PC-3 (cell line): Measurements from ENCODE around the gene CFAP20DC. TPM values are rescaled to one million over a fixed set of nuclear protein-coding genes. Genes with fewer than 3 reads are reported as not detected.

Experiments used
- ATAC-seq: fragments of 200-7000 bp; cut with Tn5 transposase; 2 replicates; pipeline ENCODE4 v1.9.1; 2020; ENCODE audit warnings: mild to moderate bottlenecking, moderate library complexity
- BruUV-seq: library from RNA; stranded (reverse); fragments of 400-500 nt; replicated peaks from 2 replicates; lab custom pipeline; 2021; lab: Mats Ljungman, UMichigan
- CTCF ChIA-PET: fragments of 300-600 bp; sonication (Branson Sonifier 250); formaldehyde crosslinking; loops from one replicate; lab custom pipeline; 2022; ENCODE audit warnings: antibody characterized with exemption; lab: Charles Lee
- POLR2A ChIA-PET: fragments of 300-600 bp; sonication (Branson Sonifier 250); formaldehyde crosslinking; loops from one replicate; lab custom pipeline; 2022; ENCODE audit warnings: antibody characterized with exemption; ENCODE audit not compliant: unreplicated experiment; lab: Charles Lee
- DNase-seq: peaks from one replicate; pipeline ENCODE4 v3.0.0-alpha.2; 2015
- H2AFZ ChIP-seq: fragments of 300-600 bp; sonication (generic); 2 replicates; pipeline ENCODE4 v1.6.0; 2016; ENCODE audit warnings: antibody characterized with exemption, low read length
- H3F3A ChIP-seq: fragments of 300-600 bp; sonication (generic); one replicate; pipeline ENCODE4 v1.6.0; 2017; ENCODE audit warnings: antibody characterized with exemption, low read length, control low read depth, mild to moderate bottlenecking; ENCODE audit not compliant: unreplicated experiment
- H3K27ac ChIP-seq: fragments of 300-600 bp; sonication (generic); 2 replicates; pipeline ENCODE4 v1.5.1; 2016; ENCODE audit warnings: mild to moderate bottlenecking, low read length
- H3K27me3 ChIP-seq: fragments of 300-600 bp; sonication (generic); 2 replicates; pipeline ENCODE4 v1.6.1; 2016; ENCODE audit warnings: low read length, mixed read lengths
- H3K36me3 ChIP-seq: fragments of 300-600 bp; sonication (generic); 2 replicates; pipeline ENCODE4 v1.6.1; 2016; ENCODE audit warnings: low read depth, mixed run types, low read length, mixed read lengths
- H3K4me1 ChIP-seq: fragments of 300-600 bp; sonication (generic); 2 replicates; pipeline ENCODE4 v1.5.1; 2016; ENCODE audit warnings: low read length; ENCODE audit not compliant: insufficient read depth
- H3K4me2 ChIP-seq: fragments of 300-600 bp; sonication (generic); 2 replicates; pipeline ENCODE4 v1.6.0; 2016; ENCODE audit warnings: low read length
- H3K4me3 ChIP-seq: fragments of 300-600 bp; sonication (generic); 2 replicates; pipeline ENCODE4 v1.5.1; 2016; ENCODE audit warnings: mild to moderate bottlenecking, low read length, mixed read lengths
- H3K79me2 ChIP-seq: fragments of 300-600 bp; sonication (generic); 2 replicates; pipeline ENCODE4 v1.6.1; 2017; ENCODE audit warnings: low read length, mixed read lengths
- H3K9ac ChIP-seq: fragments of 300-600 bp; sonication (generic); 2 replicates; pipeline ENCODE4 v1.6.0; 2016; ENCODE audit warnings: mild to moderate bottlenecking, low read length
- H3K9me2 ChIP-seq: fragments of 300-600 bp; sonication (generic); replicated peaks from 2 replicates; pipeline ENCODE4 v1.6.1; 2016; ENCODE audit warnings: mixed run types, low read length, mixed read lengths
- H3K9me3 ChIP-seq: fragments of 300-600 bp; sonication (generic); 2 replicates; pipeline ENCODE4 v1.6.1; 2016; ENCODE audit warnings: low read length, mixed read lengths
- H4K20me1 ChIP-seq: fragments of 300-600 bp; sonication (generic); 2 replicates; pipeline ENCODE4 v1.6.1; 2016; ENCODE audit warnings: low read length, mixed read lengths
- EZH2 ChIP-seq: fragments of 300-600 bp; sonication (generic); IDR thresholded peaks from one replicate; pipeline ENCODE4 v1.6.1; 2017; ENCODE audit warnings: antibody characterized with exemption, mild to moderate bottlenecking, low read length; ENCODE audit not compliant: unreplicated experiment
- EZH2phosphoT487 ChIP-seq: fragments of 300-600 bp; sonication (generic); IDR thresholded peaks from 2 replicates; pipeline ENCODE4 v1.6.1; 2018; ENCODE audit warnings: mild to moderate bottlenecking, antibody characterized with exemption, low read length, borderline replicate concordance
- intact Hi-C: fragments of 100-400 bp; cut with micrococcal nuclease; formaldehyde crosslinking; loops from 2 replicates; pipeline ENCODE4 v1.9.0; 2023
- total RNA-seq: library from RNA; depleted of rRNA; stranded (reverse); fragments of >200 nt; gene quantifications from 2 replicates; pipeline ENCODE4 v1.2.3, GENCODE V29; 2014
- TF ChIP-seq, protein P1 (sequence below): fragments of 300-600 bp; sonication (generic); conservative IDR thresholded peaks from 2 replicates; pipeline ENCODE4 v1.5.1; 2017; ENCODE audit warnings: antibody characterized with exemption, low read depth, mild to moderate bottlenecking, low read length

Gene CFAP20DC
- total RNA-seq, 1 experiment from 2014 or later, result 15.4 TPM

DNA sequence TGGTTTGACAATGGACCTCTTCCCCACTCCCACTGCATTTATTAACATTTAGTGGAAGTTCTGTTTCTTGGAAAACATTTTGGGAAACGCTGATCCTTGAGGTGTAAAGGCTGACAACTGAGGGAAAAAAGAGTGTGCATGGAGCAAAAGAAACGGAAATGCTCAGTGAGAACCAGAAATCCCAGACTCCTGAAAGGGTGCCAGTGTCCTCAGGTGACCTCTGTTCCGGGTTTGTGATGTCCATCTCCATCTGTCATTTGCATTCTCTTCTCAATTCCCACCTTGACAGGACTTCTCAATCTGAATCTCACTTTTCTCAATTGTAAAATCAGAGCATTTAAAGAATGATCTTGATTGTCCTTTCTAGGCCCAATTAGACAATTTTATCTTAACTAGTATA lies 312.2 kb downstream of the CFAP20DC start:
- H3K9ac ChIP-seq, result no peak overlapping the region
- BruUV-seq, result no TSS peak
- TF ChIP-seq EZH2phosphoT487 (no peak), EZH2 (no peak)
- TF ChIP-seq, protein P1, sequence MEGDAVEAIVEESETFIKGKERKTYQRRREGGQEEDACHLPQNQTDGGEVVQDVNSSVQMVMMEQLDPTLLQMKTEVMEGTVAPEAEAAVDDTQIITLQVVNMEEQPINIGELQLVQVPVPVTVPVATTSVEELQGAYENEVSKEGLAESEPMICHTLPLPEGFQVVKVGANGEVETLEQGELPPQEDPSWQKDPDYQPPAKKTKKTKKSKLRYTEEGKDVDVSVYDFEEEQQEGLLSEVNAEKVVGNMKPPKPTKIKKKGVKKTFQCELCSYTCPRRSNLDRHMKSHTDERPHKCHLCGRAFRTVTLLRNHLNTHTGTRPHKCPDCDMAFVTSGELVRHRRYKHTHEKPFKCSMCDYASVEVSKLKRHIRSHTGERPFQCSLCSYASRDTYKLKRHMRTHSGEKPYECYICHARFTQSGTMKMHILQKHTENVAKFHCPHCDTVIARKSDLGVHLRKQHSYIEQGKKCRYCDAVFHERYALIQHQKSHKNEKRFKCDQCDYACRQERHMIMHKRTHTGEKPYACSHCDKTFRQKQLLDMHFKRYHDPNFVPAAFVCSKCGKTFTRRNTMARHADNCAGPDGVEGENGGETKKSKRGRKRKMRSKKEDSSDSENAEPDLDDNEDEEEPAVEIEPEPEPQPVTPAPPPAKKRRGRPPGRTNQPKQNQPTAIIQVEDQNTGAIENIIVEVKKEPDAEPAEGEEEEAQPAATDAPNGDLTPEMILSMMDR, result no peak
- ChIA-PET POLR2A (no interaction called here), CTCF (no interaction called here)
- H4K20me1 ChIP-seq, result no peaks in the 10 kb centered on the region
- DNase-seq (no peak), ATAC-seq (no peak)
- H3F3A ChIP-seq, result no peaks in the 10 kb centered on the region
- no peaks in the 10 kb centered on the region for H3K79me2 ChIP-seq
- no peaks in the 10 kb centered on the region for H3K36me3 ChIP-seq
- H3K27me3 ChIP-seq, result no peaks in the 10 kb centered on the region
- H2AFZ ChIP-seq, result no peak overlapping the region
- no peaks in the 10 kb centered on the region; the same call in 1 of the 2 replicates for H3K4me1 ChIP-seq
- no peaks in the 10 kb centered on the region for H3K9me3 ChIP-seq
- intact Hi-C loops, result no loop called here
- H3K4me3 ChIP-seq, result no peak overlapping the region
- H3K27ac ChIP-seq, result no peak overlapping the region
- no peak overlapping the region for H3K4me2 ChIP-seq
- no peaks in the 10 kb centered on the region for H3K9me2 ChIP-seq

DNA sequence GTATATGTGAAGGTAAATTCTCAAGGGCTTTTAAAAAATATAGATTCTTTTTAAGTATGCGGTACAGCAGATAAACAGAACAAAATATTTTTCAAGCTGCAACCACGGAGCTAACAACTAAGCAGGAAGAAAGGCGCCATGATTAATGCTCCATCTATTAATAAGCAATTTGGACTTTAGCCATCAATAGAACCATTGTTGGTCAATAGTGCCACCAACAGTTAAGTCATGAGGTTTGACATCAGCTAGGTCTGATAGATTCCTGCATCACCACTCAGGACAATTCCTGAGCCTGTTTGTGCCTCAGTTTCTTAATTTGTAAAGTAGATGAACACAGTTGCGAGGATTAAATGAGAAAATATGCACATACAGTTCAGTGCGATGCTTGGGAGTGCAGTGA lies 318.2 kb downstream of the CFAP20DC start:
- no peaks in the 10 kb centered on the region for H3K9me2 ChIP-seq
- POLR2A ChIA-PET, result no interaction called here
- no peak overlapping the region for H3K27ac ChIP-seq
- intact Hi-C loops, result no loop called here
- no peak overlapping the region for H2AFZ ChIP-seq
- DNase-seq, result no peak
- BruUV-seq, result no TSS peak
- no peaks in the 10 kb centered on the region for H3K9me3 ChIP-seq
- no peaks in the 10 kb centered on the region for H3K27me3 ChIP-seq
- no peaks in the 10 kb centered on the region for H3F3A ChIP-seq
- H3K4me1 ChIP-seq, result no peaks in the 10 kb centered on the region
- no peak for ATAC-seq
- TF ChIP-seq, protein P1, result no peak; the same call in 1 of the 2 replicates
- TF ChIP-seq EZH2 (no peak), EZH2phosphoT487 (no peak)
- H3K36me3 ChIP-seq, result no peaks in the 10 kb centered on the region
- no peaks in the 10 kb centered on the region for H4K20me1 ChIP-seq
- CTCF ChIA-PET, result no interaction called here
- no peak overlapping the region for H3K9ac ChIP-seq
- no peaks in the 10 kb centered on the region for H3K79me2 ChIP-seq
- H3K4me3 ChIP-seq, result no peak overlapping the region
- no peak overlapping the region for H3K4me2 ChIP-seq

DNA sequence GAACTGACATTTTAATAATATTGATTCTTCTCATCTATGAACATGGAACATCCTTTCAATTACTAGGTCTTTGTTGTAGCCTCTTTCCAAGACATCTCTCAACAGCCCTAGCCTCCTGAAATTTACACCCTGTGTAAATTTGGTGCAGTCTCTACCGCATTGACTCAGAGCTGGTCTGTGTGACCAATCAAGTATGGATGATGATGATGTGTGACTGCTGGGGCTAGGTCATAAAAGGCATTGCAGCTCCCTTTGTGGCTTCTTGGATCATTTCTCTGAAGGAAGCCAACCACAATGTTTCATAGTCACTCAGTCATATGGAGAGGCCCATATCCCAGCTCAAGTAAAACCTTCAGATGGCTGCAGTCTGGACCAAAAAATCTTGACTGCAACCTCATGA lies 321.1 kb downstream of the CFAP20DC start:
- BruUV-seq, result no TSS peak
- Histone ChIP-seq H3K4me2 (no peak overlapping the region), H3F3A (no peaks in the 10 kb centered on the region), H3K79me2 (no peaks in the 10 kb centered on the region), H4K20me1 (no peaks in the 10 kb centered on the region), H3K36me3 (no peaks in the 10 kb centered on the region), H3K9me2 (no peaks in the 10 kb centered on the region), H3K9me3 (no peaks in the 10 kb centered on the region), H2AFZ (no peak overlapping the region), H3K4me3 (no peak overlapping the region), H3K27ac (no peak overlapping the region), H3K9ac (no peak overlapping the region), H3K4me1 (no peaks in the 10 kb centered on the region), H3K27me3 (no peaks in the 10 kb centered on the region)
- POLR2A ChIA-PET, result no interaction called here
- CTCF ChIA-PET, result no interaction called here
- no peak for ATAC-seq
- no peak for DNase-seq
- TF ChIP-seq, protein P1, result no peak
- TF ChIP-seq EZH2phosphoT487 (no peak), EZH2 (no peak)
- intact Hi-C loops, result no loop called here
